Mammary epithelial cell (primary cell): ENCODE data around the gene HAUS2.

Source experiments
- CTCF ChIP-seq, 2 donors: IDR thresholded peaks in 1 of 2; conservative IDR thresholded peaks in 1 of 2; 2 replicates each; pipeline ENCODE4 v1.5.1; 2011 to 2012; ENCODE audit warnings: inconsistent platforms in 2 of 2, low read length in 2 of 2, mild to moderate bottlenecking in 2 of 2, control low read depth in 1 of 2, low read depth in 1 of 2; ENCODE audit not compliant: insufficient read depth in 1 of 2; ENCODE audit errors: extremely low read depth in 1 of 2
- EZH2 ChIP-seq: IDR thresholded peaks from 2 replicates; pipeline ENCODE4 v1.6.1; 2012; ENCODE audit warnings: low read length, inconsistent platforms, borderline replicate concordance

DNA sequence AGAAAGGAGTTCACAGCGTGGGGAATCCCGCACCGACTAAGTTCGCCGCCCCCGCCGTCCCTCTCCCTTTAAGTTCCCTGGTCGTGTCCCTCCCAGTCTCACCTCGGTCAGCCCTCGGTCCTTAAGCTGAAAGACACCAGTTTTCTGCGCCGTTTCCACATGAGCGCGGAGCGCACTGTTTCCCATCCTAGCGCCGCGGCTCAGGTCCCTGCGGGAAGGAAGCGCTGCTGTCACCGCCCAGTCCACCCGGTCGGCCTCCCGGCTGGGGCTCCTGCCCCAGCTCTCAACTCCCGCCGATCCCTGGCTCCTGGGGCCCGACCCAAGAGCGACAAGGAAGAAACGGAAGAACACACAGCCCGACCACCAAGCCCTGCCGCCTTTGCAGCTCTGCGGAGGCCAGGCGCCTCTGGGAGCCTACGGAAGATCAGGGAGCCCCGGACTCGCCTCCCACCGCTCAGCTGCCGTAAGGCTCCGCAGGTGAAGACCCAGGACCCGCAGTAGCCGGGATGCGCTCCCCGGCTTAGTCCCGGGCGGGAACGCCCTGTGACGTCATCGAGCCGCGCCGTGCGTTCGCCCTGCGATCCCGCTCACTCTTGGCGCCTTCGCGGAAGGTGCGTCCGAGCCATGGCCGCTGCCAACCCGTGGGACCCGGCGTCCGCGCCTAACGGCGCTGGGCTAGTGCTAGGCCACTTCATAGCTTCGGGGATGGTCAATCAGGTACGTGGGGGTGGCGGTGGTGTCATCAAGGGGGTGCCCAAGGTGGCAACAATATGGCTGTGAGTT is at the start of gene HAUS2, which contains the start of gene LRRC57:
- no peak for TF ChIP-seq EZH2
- no peak for TF ChIP-seq CTCF (conservative IDR thresholded peaks at IDR 0.05 in 1 of 2, IDR thresholded peaks at IDR 0.05 in 1 of 2; ENCODE audit: extremely low read depth in 1 of 2, insufficient read depth in 1 of 2, low read depth in 1 of 2, low read length in 2 of 2)
